Hematopoietic multipotent progenitor cell treated with erythropoietin and hydrocortisone succinate and interleukin-3 and kit ligand, for 4 days (in vitro differentiated cells): ENCODE data around the gene KCTD8.
"Not testable (repeated sequence)": the region's sequence is repeated elsewhere in the genome, so short reads cannot be mapped to it uniquely, and the experiment has no call there.

Experiments
- DNase-seq: peaks from one replicate; pipeline ENCODE4 v3.0.0-alpha.2; 2015

The KCTD8 gene

DNA sequence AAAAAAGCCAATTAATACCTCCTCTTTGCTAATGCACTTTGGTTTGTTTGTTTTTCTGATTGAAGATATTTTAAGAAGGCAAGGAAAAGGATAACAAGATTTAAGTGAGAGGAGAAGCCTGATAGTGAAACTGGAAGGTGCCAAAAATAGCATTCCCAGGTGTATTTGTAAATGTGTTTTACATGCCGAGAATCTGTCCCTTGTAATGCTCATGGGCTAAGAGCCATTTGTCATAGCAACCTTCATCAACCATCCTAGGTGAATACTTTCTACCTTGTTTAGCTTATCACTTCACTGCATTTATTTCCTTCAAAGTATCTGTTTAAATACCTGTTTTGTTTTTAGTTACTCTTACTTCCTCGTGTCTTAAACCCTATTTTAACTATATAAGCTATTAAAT is 127.8 kb downstream of the KCTD8 start:
- DNase-seq = no peak

DNA sequence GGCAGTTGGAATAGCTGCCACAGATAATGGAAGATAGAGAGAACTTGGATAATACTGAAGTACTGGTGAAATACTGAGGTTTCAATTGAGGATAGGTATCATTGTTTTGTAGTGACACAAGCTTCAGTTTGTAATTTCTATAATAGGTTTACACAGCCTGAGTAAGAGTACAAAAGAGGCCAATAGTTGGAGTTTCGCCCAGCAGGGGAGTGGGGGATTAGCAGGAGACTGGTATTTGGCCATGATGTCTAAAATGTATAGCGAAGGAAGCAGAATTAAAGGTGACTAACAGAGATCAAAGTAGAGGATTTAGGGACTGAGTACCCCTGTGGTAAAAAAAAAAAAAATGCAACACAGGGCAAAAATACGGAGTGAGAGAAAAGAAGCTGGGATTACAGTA is 129.5 kb downstream of the KCTD8 start:
- no peak for DNase-seq

DNA sequence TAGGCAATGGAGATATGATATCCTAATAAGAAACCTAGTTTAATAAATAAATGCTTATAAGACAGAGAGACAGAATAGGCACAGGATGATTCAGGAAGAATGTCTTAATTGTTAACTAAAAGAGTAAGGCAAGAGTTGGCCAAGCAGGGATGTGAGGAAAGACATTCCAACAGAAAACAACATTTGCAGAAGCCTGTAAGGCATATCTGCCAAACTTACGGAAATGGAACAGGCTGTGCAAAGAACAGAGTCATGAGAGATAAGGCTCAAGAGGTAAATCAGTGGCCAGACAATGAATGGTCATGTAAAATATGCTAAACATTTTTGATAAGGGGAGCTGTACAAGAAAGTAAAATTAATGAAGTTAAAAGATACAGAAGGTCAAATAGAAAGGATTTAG is 134.9 kb downstream of the KCTD8 start:
- no peak for DNase-seq

DNA sequence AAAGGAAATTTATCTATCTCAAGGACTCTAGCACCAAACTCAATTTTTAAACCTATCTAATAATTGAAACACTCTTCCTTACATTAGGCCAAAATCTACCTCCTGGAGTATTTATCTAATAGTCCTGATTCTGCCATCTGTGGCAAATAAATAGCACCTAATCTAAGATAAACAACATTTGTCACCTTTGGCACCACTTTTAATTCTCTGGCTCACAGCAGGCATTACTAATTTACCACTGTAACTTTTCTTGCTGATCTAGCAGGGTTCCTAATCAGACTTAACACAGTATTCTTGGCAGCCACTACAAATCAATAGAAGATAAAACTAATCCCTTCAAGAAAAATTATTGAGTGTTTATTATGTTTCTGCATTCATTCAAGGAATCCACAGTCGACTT is 161.1 kb downstream of the KCTD8 start:
- no peak for DNase-seq

DNA sequence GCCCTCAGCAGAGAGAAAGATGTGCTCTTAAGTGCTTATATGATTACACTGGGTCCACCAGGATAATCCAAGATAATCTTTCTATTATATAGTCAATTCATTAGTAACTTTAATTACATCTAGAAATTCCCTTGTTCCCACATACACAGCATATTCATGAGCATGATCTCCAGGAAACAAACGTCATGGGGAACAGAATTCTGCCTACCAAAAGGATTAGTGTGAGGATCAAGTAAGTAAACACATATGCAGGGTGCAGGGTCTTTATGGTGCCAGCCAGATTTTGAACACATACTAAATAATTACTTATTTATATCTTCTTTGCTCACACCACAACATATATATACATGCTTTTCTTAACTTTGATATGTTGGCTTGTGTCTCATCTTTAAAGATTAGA is 169.1 kb downstream of the KCTD8 start:
- DNase-seq = no peak

DNA sequence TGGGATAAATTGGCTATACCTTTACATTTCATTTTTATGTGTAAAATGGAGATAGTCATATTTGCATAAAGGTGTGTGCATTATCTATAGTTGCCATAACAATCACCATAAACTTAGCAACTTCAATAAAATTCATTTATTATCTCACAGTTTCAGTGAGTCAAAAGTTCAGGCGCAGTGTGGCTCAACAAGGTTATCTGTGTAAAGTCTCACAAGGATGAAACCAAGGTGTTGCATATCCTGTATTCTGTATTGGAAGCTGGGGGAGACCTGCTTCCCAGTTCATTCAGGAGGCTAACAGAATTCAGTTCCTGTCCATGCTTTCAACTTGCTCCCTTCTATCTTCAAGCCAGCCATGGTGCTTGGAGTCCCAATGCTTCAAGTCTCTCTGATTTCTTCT is 169.5 kb downstream of the KCTD8 start:
- no peak for DNase-seq

DNA sequence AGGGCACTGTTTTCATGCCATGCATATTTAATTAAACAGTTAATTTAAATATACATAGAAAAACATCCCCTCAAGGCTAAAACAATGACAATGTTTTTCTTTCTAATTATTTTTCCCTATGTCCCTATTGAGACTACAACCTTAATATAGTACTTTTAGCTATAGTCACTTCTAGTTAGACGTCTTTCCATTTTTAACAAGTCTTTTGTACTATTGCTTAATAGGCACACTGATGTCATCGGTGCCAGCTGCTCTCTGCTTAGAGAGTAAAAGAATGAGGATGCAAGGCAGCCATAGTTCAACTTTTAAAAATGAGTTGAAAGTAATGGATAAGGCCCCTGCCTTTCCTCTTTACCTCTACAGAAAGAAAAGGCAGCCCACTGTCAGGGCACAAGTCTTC is 191.1 kb downstream of the KCTD8 start:
- no peak for DNase-seq

DNA sequence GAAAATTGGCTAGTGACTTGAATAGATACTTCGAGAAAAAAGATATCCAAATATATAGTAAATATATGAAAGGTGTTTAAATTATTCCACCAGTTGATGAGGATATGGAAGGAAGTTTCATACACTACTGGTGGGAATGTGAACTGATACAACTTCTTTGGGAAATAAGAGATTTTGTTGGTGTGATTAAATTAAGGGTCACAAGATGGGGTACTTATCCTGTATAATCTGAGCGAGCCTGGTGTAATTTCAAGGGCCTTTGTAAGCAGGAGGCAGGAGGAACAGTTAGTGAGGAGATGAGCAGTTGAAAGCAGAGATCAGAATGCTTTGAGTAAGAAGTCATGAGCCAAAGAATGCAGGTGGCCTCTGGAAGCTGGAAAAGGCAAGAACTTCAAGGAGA is 192.2 kb downstream of the KCTD8 start:
- DNase-seq = no peak

DNA sequence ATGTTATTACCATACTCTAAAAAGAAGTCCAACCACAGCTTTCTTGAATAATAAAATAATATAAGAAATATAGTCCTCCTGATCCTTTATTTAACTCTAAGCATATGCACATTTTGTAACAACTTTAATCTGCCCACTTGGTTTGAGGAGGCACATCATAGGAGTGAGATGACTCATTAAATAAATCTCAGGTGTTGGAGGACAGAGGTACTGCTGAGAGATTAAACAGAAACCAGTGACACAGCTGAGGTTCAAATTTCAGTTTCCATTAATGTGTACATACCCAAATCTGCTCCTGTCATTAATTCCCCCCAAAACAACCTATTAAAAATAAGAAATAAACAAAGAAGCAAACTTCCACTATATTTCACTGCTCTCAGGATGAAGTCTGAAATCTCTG is 211.0 kb downstream of the KCTD8 start:
- no peak for DNase-seq

DNA sequence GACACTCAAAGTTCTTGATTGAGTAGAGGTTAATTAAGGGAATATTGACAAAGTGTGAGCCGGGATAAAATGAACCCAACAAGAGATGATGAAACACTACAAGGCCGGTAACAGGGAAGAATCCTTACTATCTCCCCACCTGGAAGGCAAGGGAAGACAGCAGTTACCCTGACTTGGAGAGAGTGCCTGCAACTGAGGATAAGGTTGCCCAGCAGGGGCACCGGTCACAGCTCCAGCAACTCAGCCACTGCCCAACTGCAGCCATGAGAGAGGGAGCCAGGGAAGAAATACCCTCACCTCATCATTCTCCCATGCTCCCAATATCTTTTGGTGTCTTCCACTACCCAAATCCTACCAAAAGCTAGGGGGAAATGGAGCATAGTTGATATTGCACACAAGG is 212.7 kb downstream of the KCTD8 start:
- DNase-seq = no peak

DNA sequence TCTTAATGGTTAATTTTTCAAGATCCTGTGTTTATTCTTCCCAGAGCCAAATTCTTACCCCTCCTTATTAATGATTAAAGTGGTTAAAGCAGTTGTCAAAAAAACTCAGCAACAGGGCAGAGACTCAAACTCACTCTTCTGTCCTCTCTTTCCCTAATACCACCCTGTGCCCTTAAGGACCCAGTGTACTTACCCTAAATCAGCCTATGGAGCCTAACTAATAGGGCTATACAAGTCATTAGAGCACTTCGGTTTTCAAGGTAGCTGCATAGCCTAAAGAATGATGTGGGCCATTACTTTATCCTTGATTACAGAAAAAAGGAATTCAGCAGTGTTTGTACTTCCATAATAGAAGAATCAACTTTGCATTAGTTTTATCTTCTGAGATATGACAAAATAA is 216.3 kb downstream of the KCTD8 start:
- no peak for DNase-seq

DNA sequence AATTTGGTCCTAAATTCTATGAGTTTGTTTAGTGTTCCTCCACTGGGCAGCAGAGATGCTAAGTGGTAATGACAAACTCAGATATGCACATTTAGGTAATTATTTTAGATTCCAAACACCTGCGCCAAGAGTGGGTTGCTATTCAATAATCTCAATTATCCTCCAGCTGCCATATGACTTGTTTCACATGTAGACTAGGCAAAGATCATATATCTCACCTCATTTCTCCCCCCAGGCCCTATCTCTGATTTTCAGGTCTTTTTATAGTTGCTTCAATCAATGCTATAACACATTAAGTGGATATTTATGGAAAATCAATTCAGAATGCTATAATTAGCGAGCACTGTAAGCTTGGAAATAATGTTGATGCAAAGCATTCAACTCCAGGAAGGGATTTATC is 217.6 kb downstream of the KCTD8 start:
- DNase-seq = no peak

DNA sequence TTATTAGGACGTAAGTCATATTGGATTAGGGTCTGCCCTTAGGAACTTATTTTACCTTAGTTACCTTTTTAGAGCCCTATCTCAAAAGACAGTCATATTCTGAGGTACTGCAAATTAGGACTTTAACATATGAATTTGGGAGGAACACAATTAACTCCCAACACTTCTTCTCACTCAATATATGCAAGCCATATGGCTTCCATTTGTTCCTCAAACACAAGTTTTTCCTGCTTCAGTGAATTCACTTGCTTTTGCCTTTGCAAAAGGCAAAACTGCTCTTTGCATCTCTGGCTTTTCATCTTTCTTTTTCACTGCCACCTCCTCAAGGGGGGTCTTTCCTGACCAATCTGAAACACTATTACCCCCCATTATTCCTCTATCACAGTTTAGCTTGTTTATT is 220.3 kb downstream of the KCTD8 start:
- DNase-seq = no peak

DNA sequence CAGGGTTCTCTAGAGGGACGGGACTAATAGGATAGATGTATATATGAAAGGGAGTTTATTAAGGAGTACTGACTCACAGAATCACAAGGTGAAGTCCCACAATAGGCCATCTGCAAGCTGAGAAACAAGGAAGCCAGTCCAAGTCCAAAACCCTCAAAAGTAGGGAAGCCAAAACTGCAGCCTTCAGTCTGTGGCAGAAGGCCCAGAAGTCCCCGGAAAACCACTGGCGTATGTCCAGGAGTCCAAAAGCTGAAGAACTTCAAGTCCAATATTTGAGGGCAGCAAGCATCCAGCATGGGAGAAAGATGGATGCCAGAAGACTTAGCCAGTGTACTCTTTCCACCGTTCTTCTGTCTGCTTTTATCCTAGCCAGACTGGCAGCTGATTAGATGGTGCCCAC is 227.2 kb downstream of the KCTD8 start:
- no peak for DNase-seq

DNA sequence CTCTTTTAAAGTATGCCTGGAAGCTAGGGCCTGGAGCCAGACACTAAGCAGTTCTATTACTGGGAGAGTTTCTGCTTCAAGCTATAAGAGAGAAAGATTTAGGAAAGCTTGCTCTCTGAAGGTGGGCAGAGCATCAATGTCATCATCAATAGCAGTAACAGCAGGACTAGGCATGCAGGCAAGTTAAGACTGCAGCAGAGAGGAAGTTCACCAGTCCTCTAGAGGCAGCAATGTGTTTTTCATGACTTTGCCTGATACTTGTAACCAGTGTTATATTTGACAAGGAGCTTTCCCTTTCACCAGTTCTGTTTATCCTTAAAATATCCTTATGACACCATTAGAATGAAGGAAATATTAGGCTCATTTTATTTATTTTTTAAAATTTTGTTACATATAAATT is 237.9 kb downstream of the KCTD8 start:
- DNase-seq = no peak

DNA sequence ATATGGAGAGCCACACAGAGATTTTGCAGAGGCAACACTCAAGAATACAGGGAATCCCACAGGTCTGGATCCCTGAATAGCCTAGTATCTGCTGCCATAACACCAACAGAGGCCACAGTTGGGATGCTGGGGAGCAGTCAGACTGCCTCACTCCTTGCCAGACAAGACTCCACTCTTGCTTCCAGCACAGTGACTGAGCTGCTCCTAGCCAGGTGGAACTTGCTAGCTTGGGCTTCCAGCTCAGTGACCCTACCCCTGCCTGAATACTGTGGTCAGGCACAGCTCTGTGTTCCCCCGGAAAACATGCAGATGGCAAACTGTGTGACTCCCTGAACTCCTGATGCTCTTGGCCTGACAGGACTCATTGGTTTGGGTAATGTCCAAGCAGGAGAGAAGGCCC is 251.8 kb downstream of the KCTD8 start:
- no peak for DNase-seq

DNA sequence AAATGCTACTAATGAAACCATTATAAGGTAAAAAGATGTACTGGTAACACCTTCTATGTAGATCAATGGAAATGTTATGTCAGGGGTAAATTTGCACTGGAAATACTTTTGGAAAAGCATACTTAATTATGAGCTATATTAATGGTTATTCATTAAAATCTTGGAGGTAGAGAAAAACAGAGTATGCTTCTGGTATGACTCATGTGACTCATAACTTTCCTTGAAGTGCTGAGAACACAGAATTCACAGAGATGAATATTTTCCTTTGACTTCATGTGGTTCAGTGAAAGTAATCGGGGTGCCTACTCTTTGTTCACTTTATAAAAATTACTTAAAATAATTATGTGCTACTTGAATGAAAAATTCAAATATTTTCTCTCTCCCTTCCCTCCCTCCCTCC is 254.2 kb downstream of the KCTD8 start:
- DNase-seq = no peak

DNA sequence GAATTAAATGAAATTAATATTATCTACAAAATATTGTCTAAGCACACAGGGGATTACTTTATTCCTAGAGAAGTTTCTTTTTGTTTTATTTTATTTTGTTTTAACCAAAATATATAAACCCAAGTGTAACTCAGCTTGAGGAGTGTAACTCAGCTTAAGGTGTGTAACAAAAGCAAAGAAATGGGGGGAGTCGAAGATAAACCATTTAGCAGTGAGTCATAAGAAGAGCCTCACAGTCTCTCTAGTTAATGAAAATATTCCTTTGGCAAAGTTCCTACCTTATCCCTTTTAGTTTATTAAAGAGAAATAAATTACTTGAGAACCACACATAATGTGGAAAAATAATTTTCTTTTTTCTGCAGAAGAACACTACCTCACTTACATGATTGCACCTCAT is 261.8 kb downstream of the KCTD8 start:
- no peak for DNase-seq

DNA sequence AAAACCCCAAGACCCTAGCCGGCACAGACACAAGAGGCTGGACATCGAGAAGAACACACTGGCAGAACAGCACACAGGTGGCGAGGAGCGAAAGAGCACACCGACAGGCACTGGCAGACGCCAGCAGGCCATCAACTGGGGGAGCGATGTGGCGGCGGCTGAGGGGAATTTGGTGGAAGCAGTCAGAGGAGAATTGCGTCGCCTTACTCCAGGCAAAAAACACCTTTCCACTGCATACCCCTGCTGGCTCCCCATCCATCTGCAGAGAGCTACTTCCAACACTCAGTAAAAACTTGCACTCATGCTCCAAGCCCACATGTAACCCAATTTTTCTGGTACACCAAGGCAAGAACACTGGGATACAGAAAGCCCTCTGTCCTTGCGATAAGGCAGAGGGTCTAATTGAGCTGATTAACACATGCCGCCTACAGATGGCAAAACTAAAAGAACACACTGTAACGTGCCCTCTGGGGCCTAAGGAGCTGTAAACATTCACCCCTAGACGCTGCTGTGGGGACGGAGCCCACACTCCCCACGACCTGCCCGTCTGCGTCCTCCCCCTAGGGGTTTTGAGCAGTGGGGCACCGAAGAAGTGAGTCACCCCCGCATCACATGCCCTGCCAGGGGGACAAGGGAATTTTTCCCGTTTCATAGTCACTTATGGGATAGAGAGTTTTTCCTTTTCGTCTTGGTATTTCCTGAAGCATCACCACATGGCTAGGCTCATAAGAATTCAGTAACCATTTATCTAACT is 262.3 kb downstream of the KCTD8 start:
- no peak for DNase-seq

DNA sequence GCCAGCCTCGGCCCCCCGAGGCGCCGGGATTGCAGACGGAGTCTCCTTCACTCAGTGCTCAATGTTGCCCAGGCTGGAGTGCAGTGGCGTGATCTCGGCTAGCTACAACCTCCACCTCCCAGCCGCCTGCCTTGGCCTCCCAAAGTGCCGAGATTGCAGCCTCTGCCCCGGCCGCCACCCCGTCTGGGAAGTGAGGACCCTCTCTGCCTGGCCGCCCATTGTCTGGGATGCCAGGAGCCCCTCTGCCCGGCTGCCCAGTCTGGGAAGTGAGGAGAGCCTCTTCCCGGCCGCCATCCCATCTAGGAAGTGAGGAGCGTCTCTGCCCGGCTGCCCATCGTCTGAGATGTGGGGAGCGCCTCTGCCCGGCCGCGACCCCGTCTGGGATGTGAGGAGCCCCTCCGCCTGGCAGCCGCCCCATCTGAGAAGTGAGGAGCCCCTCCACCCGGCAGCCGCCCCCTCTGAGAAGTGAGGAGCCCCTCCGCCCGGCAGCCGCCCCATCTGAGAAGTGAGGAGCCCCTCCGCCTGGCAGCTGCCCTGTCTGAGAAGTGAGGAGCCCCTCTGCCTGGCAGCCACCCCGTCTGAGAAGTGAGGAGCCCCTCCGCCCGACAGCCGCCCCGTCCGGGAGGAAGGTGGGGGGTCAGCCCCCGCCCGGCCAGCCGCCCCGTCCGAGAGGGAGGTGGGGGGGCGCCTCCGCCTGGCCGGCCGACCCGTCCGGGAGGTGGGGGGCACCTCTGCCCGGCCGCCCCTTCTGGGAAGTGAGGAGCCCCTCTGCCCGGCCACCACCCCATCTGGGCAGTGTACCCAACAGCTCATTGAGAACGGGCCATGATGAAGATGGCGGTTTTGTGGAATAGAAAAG is 266.9 kb downstream of the KCTD8 start:
- DNase-seq = not testable (repeated sequence)

DNA sequence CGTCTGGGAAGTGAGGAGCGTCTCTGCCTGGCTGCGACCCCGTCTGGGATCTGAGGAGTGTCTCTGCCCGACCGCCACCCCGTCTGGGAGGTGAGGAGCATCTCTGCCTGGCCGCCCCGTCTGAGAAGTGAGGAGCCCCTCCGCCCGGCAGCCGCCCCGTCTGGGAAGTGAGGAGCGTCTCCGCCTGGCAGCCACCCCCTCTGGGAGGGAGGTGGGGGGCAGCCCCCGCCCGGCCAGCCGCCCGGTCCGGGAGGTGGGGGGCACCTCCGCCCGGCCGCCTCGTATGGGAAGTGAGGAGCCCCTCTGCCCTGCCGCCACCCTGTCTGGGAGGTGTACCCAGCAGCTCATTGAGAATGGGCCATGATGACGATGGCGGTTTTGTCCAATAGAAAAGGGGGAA is 280.8 kb downstream of the KCTD8 start:
- DNase-seq = not testable (repeated sequence)

DNA sequence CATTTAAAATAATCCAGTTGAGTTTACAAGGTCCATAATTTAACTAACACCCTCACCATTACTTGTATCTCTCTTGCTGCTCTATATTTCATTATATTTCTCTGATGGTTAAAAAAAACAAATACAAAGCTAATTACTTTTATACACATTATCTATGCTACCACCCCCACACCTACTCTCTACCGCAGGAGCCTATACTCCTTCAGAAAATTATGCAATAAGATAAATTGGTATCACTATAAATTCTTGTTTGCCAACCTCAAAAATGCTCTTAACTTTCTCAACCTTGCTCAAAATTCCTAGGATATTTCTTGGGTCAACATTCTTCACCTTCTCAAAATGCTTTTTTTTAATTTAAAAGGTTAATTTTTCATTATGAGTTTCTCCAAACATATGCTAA is 282.7 kb downstream of the KCTD8 start:
- no peak for DNase-seq

DNA sequence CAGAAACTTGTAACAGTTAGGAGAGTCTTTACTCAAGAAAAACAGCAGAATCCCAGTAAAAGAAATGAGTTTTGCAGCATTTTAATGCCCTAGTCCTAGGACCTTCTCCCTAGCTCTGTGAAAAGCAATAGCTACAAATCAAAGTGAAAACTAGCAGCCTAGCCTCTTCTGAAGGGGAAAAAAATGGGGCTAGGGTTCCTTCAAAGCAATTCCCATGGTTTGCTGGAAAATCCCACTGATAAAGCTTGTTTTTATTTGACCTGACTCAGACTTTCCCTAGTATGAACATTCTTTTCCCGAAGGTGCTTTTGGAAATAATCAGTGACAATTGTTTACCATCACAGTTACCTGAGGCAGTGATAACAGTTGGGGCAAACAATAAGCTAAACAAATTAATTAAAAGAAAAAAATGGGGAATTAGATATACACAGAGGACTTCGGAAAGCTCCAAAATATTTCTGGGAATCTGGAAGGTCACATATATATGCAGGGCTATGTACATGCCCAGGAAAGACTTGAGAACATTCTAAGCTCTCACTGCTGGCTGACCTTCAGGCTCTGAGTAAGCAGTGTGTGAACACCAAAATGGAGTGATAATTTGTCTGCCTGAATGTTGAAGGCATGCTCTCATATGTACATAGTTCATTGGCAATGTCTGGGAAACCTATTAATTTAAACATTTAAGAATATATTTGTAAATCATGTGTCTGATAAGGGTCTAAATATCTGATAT is 285.9 kb downstream of the KCTD8 start:
- DNase-seq = no peak

DNA sequence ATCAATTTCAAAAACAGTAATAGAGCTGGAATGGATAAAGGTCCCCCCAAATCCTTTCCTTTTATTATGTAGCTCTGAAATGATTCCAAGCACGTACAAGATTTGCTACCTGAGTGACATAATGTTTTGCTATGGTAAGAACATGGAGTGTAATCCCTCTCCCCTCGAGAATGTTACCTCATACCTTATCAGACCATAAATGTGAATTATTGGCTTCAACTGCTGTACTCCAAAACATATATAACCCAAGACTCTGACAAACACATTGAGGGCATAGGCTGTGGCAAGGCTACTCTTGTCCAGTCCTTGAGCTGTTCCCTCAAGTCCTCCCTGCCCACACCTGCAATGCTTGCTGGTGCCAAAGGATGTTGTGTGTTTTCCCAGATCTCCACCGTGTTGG is 286.9 kb downstream of the KCTD8 start:
- DNase-seq = no peak
